NCI-H1436 treated with DMSO at 0.1 percent for 48 hours (cell line): ENCODE data around the gene FANCC.

Experiments used
- DNase-seq: peaks from one replicate; lab custom pipeline; 2025; lab: John Stamatoyannopoulos, UW

The FANCC gene

DNA sequence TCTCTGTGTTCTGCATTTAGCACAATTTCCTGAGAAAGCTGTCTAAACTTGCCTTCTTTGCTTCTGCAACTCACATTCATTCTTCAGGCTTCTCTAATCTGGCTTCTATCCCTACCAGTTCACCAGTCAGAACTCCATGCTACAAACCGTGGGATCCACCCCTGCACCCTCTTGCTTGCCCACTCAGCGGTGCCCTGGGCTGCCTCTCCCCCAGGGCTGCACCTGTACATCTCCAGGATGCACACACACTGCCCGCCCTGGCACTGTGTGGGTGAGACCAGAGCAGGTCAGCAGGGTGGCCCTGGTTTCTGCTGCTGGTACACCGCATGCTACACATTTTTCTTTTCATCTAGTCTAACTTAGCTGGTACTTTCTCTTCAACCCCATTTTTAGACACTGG lies 127.1 kb downstream of the FANCC start:
- no peak for DNase-seq

GRCh38 chr9:95189251-95190098 lies 128.0 kb downstream of the FANCC start:
- DNase-seq: no peak

DNA sequence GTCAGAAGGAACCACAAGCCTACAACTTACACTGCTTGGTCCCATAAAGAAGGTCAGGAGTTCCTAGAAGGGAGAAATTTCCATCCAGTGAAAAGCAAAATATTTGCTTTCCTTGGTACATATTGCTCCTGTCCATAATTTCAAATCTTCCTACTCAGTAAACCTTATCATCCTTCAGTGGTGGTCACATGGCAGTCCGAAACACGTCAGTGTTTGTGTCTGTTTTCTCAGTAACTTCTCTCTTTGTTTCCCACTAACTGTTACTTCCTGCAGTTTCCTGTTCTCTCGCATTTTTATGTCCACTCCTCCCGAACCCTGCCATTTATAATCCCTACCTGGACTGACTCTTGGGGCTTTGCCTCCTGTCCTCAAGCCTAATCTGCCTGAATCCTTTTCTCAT lies 129.1 kb downstream of the FANCC start:
- no peak for DNase-seq

DNA sequence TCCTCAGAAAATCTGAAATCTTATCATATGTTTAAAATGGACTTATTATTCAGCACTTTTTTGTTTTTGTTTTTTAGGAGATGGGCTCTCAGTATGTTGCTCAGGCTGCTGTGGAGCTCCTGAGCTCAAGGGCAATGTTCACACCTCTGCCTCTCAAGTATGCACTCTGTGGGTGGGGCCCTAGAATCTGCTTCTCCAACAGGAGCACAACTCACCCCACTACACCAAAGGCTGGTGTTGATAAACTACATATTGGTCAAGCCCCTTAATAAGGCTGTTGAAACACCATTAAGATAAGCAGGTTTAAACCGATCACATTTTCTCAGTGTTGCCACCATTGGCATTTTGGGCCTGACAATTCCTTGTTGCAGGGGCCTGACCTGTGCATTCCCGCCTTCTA lies 131.6 kb downstream of the FANCC start:
- DNase-seq: no peak

DNA sequence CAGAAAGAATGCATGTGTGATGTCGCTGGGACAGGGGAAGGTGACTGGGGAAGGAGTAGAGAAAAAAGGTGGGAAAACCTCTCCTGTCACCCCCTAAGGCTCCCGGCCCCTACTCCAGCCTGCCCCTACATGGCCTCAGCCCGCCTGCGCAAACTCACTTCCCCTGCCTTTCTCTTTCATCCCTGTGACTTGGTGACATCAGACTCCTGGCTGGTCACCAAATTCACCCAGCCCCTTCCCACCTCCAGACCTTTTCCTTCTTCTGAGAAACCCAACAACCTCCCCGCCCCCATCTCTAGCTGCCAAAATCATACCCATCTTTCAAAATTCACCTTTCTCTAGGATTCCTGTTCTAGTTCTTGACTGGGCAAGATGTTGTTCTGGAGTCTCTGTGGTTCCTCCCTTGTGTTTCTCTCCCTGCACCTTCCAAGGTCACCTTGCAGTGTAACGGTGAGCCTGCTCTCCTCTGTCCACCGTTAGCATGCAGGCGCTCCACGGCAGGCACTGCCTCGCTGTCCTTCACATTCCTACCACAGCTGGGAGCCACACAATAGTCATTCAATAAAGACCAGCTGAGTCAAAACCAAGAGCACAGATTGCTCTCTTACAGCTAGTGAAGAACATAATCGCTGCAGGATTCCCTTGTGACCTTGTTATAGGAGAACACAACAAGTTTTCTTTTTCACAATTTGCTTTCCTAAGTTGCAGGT lies 134.5 kb downstream of the FANCC start:
- no peak for DNase-seq

DNA sequence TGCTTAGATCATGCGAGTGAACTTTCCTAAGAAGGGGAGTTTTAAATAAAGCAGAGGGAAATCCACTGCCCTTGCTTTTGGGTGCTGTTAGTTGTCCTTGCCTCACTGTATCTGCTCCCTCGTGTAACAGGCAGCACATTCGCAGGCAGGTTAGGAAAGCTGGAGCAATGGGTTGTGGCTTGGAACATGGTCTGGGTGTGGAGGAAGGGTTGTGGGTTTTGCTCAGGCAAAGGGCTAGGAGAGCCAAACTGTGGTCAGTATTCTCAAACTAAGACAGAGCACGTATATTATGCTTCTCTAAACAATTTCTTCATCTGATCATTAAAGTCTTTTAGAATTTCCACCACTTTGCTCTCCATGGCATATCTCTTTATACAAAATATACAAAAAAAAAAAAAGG lies 135.7 kb downstream of the FANCC start:
- no peak for DNase-seq

DNA sequence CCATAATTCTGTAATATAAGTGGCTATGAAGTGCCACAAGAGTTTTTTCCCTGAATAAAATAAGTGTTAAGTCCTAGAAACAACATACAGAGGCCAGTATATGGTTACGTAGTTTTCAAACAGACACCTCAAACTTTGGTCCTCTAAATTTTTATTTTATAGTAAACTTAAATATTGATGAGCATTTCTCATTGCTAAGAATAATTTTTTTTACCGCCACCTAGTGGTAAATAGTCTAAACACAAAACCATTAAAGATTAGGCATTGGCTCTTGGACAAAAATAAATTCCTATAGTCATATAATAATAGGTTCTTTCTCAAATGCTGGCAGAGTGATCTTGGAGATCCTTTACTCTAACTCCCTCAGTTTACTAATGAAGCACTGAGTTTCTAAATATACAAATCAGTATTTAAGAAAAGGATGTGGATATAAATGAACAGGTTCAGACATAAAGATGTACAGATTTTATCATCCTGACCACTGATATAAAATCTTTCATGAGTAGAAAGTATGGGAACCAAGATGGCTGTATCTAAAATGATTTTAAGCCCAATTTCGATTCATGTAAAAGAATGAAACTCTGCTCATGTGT lies 136.2 kb downstream of the FANCC start:
- no peak for DNase-seq

DNA sequence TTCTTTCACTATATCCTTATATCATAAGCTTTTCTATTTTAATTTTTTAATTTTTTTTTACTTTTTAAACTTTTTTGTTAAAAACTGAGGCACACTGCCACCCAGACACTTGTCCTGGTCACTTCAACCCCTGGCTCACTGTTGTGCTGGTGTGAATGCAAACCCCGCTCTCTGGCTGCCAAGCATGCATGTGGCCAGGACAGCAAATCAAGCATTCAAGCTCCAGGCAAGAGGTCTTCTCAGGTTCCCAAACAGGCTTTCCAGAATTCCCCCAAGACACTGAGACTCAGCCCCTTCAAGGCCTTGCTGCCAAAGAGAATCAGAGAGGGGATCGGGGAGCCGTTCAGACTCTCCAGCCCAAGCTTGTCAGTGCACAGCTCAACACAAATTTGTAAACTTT lies 139.9 kb downstream of the FANCC start:
- no peak for DNase-seq

- DNase-seq: no peak
Measured at GRCh38 chr9:95176755-95177319, 140.7 kb downstream of the FANCC start.

DNA sequence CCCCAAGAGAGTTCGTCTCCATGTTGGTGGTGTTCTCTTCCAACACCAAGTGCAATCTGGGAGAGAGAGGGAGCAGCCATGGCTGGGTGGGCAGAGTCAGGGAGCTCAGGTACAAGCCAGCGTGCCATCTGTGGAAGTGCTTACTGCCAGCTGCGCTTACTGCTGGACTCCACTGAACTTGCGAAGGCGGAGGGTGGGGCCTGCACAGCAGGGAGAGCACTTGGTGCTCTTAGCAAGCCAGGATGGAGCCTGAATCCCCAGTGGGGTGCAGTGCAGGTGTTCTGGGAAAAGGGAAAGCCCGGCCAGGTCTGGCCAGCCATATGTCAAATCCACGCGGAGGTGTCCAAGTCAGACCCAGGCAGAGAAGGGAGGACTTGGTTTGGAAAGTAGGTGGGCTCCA lies 142.0 kb downstream of the FANCC start:
- no peak for DNase-seq

- no peak for DNase-seq
Measured at GRCh38 chr9:95174038-95174437, 143.5 kb downstream of the FANCC start.

GRCh38 chr9:95171596-95171995 lies 145.9 kb downstream of the FANCC start:
- no peak for DNase-seq

- DNase-seq: no peak
Measured at GRCh38 chr9:95171001-95171400, 146.5 kb downstream of the FANCC start.

DNA sequence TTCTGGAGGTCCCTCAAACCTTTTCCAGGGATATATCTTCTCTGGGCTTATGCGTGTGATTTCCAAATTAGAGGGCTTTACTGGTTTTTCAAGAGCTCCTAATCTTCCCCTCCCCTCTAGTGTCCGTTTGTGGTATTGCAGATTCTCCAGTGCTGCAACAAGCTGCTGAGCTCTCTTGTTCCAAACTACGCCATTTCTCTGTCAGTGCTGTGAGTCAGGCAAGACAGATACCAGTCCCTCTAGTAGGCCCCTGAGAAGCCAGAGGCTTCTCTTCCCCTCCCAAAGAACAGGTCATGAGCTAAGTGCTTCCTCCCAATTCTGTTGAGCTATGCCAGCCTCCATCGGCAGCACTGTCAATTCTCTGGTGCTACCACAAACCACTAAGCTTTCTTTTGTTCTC lies 149.5 kb downstream of the FANCC start:
- no peak for DNase-seq

DNA sequence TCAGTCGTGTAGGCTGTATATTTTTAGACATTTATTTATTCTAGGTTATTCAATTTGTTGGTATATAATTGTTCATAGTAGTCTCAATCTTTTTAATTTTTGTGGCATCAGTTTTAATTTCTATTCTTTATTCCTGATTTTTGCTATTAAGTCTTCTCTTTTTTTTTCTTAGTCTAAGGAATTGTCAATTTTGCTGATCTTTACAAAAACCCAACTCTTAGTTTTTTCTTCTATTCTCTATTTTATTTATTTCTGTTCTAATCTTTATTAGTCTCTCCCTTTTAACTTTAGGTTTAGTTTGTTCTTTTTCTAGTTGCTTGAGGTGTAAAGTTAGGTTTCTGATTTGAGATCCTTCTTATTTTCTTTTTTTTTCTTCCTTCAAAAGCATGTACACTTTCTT lies 152.5 kb downstream of the FANCC start:
- DNase-seq: no peak

DNA sequence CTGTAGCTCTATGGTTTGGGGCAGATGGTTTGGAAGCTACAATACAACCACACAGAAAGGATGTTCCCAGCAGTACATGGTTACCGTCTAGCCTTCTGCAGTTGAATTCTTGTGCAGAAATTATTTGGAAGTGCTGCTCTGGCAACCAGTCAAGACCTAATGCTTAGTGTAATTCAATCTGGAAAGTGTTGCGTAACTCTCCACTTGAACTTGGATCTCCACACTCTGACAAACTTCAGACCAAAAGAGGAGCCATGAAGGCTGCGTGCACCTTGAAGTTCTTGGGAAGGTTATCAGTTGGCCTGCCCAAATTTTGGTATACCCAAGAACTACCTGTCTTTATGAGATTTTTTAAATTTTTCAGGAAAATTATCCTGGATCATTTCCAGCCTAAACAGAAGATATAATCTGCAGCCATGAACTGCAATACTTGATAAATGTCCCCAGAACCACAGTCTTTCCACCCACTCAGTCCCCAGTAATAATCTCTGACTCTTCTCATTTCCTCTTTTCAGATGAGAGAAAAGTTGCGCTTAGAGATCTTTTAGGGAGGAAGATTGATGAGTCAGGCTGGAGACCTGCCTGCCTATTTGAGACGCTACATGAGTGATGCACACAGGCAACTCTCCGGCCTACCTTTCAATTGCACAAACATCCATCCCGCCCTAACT lies 159.9 kb downstream of the FANCC start:
- DNase-seq: no peak

- DNase-seq: no peak
Measured at GRCh38 chr9:95156074-95156473, 161.4 kb downstream of the FANCC start.

DNA sequence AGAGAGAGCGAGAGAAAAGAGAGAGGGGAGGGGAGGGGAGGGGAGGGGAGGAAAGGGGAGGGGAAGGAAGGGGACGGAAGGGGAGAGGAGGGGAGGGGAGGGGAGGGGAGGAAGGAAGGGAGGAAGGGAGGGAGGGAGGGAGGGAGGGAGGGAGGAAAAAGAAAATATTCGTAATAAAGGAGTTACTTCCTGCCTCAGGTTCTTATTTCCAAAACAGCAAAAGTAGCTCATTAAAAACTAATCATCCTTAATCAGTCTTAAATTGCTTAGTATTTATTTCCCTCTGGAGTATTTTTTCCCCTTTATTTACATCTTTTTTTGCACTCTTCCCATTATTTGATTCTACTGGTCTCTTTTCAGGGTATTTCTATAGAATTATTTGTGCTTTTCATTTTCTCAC lies 162.3 kb downstream of the FANCC start:
- DNase-seq: no peak

DNA sequence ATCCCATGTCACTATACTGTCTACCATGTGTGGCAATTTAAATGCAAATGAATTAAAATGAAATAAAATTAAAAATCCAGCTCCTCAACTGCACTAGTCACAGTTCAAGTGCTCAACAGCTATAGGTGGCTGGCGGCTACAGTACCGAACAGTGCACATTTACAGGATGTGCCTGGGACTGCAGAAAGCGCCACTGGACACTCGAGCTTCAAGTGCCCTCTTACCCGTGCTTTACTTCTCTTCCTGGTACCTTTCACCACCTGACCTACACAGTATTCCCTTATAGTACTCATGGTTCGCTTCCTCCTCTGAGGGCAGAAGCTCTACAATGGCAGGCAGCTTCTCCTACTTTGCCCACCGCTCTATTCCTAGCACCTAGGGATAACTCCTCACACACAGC lies 166.6 kb downstream of the FANCC start:
- no peak for DNase-seq

DNA sequence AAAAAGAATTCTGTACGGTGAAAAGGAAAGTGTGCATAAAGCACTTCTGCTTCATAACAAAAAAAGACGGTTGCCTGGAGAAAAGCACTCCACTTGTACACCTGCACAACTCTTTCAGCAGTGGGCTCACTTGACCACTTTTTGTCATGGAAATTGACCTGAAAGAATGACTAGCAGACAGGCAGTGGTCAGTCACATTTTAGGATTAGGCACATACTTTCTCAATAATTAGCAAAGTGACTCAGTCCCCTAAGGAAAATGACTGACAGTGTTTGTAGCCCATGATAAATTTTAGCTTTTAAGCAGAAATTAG lies 169.3 kb downstream of the FANCC start:
- DNase-seq: no peak

DNA sequence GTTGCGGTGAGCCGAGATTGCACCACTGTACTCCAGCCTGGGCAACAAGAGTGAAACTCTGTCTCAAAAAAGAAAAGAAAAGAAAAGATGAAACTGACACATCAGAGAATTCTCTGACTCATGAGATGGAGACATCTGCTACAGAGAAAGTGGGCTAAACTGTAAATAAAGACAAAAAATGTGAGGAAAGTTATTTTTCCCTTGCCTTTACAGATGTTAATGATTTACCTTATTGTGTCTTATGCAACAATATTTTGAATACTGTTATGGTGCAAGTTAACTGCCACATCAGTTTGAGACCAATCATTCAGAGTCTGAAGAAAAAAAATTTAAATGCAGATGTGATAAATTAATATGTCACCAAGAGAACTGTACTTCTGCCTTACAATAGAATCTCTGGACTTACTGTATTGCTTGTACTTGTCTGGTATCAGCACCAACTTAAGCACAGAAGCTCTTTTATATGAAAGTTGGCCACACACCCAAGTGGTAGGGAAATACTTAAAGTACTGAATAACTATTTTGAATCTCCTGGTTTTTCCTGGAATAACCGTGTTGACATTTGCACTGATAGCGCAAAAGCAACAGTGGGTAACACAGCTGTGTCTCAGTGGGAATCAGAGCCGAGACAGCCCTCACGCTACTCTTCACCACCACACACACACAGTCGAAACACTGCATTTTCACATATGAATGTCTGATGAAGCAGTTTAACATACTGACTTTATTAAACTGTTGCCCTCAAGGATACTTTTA lies 169.9 kb downstream of the FANCC start:
- no peak for DNase-seq
